HG02610 (cell line): ENCODE measurements around the gene SAT2.

Experiments
- ATAC-seq: cut with Tn5 transposase; IDR thresholded peaks from one replicate; pipeline ENCODE4 v1.9.1; 2021; ENCODE audit warnings: mild to moderate bottlenecking, moderate library complexity; ENCODE audit not compliant: unreplicated experiment

Gene SAT2

GRCh38 chr17:7576432-7576937, 51.1 kb downstream of the SAT2 start:
- ATAC-seq, result no peak
